Measurements from ENCODE around the gene RHOH.

RHOH gene

GRCh38 chr4:40221744-40222143 is 24.9 kb downstream of the RHOH start:
- ChIA-PET POLR2A (ENCODE audit: low non-redundant PET) (no interaction called here), CTCF (interaction anchor here (0.6 kb wide), 1 partner anchor 138 kb away, joined by 3 read pairs; no protein-coding TSS in a partner anchor)
- DNase-seq (ENCODE audit: low spot score) = no peak
- no peak overlapping the region for H3K27ac ChIP-seq
- TF ChIP-seq, protein P1, sequence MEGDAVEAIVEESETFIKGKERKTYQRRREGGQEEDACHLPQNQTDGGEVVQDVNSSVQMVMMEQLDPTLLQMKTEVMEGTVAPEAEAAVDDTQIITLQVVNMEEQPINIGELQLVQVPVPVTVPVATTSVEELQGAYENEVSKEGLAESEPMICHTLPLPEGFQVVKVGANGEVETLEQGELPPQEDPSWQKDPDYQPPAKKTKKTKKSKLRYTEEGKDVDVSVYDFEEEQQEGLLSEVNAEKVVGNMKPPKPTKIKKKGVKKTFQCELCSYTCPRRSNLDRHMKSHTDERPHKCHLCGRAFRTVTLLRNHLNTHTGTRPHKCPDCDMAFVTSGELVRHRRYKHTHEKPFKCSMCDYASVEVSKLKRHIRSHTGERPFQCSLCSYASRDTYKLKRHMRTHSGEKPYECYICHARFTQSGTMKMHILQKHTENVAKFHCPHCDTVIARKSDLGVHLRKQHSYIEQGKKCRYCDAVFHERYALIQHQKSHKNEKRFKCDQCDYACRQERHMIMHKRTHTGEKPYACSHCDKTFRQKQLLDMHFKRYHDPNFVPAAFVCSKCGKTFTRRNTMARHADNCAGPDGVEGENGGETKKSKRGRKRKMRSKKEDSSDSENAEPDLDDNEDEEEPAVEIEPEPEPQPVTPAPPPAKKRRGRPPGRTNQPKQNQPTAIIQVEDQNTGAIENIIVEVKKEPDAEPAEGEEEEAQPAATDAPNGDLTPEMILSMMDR (conservative IDR thresholded peaks at IDR 0.05; ENCODE audit: low read depth) = no peak

DNA sequence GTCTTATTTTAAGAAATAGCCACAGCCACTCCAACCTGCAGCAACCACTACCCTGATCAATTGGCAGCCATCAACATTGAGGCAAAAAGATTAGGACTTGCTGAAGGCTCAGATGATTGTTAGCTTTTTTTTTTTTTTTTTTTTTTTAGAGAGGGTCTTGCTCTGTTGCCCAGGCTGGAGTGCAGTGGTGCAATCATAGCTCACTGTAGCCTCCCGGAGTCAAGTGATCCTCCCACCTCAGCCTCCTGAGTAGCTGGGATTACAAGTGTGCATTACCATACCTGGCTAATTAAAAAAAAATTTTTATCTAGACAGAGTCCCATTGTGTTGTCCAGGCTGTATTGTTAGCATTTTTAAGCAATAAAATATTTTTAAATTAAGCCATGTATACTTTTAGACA is 26.5 kb downstream of the RHOH start:
- ChIA-PET POLR2A (ENCODE audit: low non-redundant PET) (interaction anchor here (0.6 kb wide), 1 partner anchor 33 kb away, joined by 10 read pairs; no protein-coding TSS in a partner anchor), CTCF (no interaction called here)
- no peak for DNase-seq (ENCODE audit: low spot score)
- no peak overlapping the region for H3K27ac ChIP-seq
- TF ChIP-seq, protein P1 (conservative IDR thresholded peaks at IDR 0.05; ENCODE audit: low read depth) = no peak

DNA sequence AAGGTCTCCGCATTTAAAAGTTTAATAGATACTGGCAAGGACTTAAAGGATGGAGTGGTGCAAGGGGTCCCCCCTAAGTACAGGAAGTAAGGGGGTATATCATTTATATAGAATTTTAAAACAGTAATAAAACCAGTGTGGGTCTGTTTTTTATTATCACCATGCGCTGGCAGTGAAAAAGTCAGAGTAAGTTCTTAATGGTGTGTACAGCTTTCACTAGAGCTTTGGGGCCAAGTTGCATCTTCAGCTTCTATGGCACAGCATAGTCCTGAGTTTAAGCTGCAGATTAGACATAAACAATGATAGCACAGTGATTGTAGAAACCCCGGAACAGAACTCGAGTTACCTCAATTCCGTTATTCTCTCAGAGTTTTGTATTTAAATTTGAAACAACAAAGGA is 27.6 kb downstream of the RHOH start:
- no peak for DNase-seq (ENCODE audit: low spot score)
- no peak overlapping the region for H3K27ac ChIP-seq
- ChIA-PET POLR2A (ENCODE audit: low non-redundant PET) (no interaction called here), CTCF (no interaction called here)
- TF ChIP-seq, protein P1 (conservative IDR thresholded peaks at IDR 0.05; ENCODE audit: low read depth) = no peak

GRCh38 chr4:40225497-40225896 is 28.7 kb downstream of the RHOH start:
- TF ChIP-seq, protein P1 (conservative IDR thresholded peaks at IDR 0.05; ENCODE audit: low read depth) = no peak
- POLR2A ChIA-PET (ENCODE audit: low non-redundant PET) = no interaction called here
- DNase-seq (ENCODE audit: low spot score) = no peak
- H3K27ac ChIP-seq = no peak overlapping the region
- CTCF ChIA-PET = no interaction called here

GRCh38 chr4:40227284-40227683 is 30.5 kb downstream of the RHOH start:
- no peak for DNase-seq (ENCODE audit: low spot score)
- ChIA-PET POLR2A (ENCODE audit: low non-redundant PET) (no interaction called here), CTCF (interaction anchor here (0.6 kb wide), 1 partner anchor 120 kb away, joined by 4 read pairs; no protein-coding TSS in a partner anchor)
- TF ChIP-seq, protein P1 (conservative IDR thresholded peaks at IDR 0.05; ENCODE audit: low read depth) = no peak
- no peak overlapping the region for H3K27ac ChIP-seq

DNA sequence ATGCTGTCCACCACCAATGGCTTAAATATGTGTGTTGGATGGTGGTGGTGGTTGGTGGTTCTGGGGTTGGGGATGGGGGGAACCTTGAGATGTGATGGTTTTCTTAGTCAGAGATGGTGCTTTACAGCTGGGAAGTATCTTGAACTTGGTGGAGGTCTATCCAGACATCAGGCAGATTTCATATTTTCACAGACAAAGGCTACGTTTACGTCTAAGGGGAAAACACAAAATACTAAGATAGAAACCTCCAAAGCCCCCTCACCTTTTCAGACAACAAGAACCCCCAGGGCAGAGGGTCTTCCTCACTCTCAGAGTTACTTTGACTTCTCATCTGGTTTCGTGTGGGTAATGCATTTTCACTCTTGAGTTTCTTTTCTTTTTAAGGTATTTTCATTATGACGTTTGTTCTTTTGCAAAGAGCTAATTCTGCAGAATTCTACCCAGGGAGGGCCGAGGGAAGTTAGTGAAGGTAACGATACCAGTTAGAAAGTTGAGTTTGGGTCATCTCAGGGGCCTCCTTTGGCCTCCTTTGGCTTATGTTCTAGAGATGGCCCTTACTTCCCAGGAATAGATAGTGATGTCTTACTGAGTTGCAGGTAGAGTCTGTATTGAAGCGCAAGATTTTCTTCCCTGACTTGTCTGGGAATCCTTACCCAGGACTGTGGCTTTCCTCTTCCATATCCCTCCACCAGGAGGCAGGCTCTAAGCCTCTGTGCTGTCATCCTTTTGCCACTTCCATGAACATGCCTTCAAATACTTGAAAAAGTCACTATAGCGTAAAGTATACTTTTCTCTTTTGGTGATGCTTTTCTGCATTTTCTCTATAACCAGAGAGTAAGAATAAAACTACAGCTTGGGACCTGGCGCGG is 31.9 kb downstream of the RHOH start:
- POLR2A ChIA-PET (ENCODE audit: low non-redundant PET) = no interaction called here
- no peak overlapping the region for H3K27ac ChIP-seq
- no peak for DNase-seq (ENCODE audit: low spot score)
- CTCF ChIA-PET = interaction anchor here (0.6 to 0.7 kb wide), 2 partner anchors 12 to 185 kb away, joined by 3 to 4 read pairs; no protein-coding TSS in a partner anchor
- TF ChIP-seq, protein P1 (conservative IDR thresholded peaks at IDR 0.05; ENCODE audit: low read depth) = no peak

All from RWPE1 (cell line).